Measurements from ENCODE around the gene INSM1. TPM values are rescaled to one million over a fixed set of nuclear protein-coding genes. Genes with fewer than 3 reads are reported as not detected.

The INSM1 gene
- polyA plus RNA-seq, 1 donor (not counting 4 experiments of a cell fraction or from before 2014, with no cell fraction given) = not detected

DNA sequence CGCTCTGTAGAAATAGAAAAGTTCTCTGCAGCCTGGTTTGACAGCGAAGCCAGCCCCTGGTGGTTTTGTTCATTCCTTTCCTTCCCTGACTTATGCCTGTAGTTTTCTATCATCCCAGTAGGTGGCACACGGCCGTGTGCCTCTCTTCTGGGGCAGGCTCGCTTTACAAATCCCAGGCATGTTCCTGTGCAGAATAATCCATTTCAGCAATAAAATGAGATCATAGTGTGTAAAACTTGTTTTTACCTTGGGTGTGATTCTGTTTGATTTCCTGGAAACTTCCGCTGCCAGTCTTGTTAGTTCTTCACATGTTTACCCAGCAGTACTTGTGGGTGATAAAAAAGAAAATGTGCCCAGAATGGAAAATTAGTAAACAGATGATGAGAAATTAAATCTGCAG lies 7.4 kb upstream of the INSM1 start:
- DNase-seq (ENCODE audit: low read depth, low spot score) (peak; percentile 17), FAIRE-seq (peak; percentile 89)
- H3K9me1 ChIP-seq (ENCODE audit: control insufficient read depth, extremely low read depth, insufficient read depth, low read length) = no peaks in the 10 kb centered on the region
- TF ChIP-seq, protein P1, sequence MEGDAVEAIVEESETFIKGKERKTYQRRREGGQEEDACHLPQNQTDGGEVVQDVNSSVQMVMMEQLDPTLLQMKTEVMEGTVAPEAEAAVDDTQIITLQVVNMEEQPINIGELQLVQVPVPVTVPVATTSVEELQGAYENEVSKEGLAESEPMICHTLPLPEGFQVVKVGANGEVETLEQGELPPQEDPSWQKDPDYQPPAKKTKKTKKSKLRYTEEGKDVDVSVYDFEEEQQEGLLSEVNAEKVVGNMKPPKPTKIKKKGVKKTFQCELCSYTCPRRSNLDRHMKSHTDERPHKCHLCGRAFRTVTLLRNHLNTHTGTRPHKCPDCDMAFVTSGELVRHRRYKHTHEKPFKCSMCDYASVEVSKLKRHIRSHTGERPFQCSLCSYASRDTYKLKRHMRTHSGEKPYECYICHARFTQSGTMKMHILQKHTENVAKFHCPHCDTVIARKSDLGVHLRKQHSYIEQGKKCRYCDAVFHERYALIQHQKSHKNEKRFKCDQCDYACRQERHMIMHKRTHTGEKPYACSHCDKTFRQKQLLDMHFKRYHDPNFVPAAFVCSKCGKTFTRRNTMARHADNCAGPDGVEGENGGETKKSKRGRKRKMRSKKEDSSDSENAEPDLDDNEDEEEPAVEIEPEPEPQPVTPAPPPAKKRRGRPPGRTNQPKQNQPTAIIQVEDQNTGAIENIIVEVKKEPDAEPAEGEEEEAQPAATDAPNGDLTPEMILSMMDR (optimal IDR thresholded peaks at IDR 0.05 in 1 of 3, IDR thresholded peaks at IDR 0.05 in 1 of 3, conservative IDR thresholded peaks at IDR 0.05 in 1 of 3; ENCODE audit: extremely low read depth in 1 of 3, insufficient read depth in 2 of 3, low read length in 3 of 3) = peak; percentile 81 to 87 (median 84)
- no peak for TF ChIP-seq EZH2 (IDR thresholded peaks at IDR 0.05; ENCODE audit: low read length)
- H3K27me3 ChIP-seq (ENCODE audit: control insufficient read depth, extremely low read depth, insufficient read depth, low read length) = peaks cover 50% of the 10 kb centered on the region
- H3K4me2 ChIP-seq (ENCODE audit: control insufficient read depth, extremely low read depth, insufficient read depth, low read depth, low read length) = peak overlapping the region; percentile 35
- no peaks in the 10 kb centered on the region for H3K4me1 ChIP-seq (ENCODE audit: control insufficient read depth, extremely low read depth, insufficient read depth, low read length)
- no peaks in the 10 kb centered on the region for H3K79me2 ChIP-seq (ENCODE audit: control insufficient read depth, insufficient read depth, low read length)
- H3K9ac ChIP-seq (ENCODE audit: control insufficient read depth, extremely low read depth, insufficient read depth, low read length) = no peak overlapping the region
- H3K4me3 ChIP-seq (ENCODE audit: control insufficient read depth in 2 of 3, extremely low read depth in 1 of 3, insufficient read depth in 2 of 3, low read depth in 1 of 3, low read length in 3 of 3) = no peak overlapping the region
- H2AFZ ChIP-seq (ENCODE audit: control insufficient read depth, low read length) = no peak overlapping the region
- dilution Hi-C loops (cut with MboI; ENCODE audit: extremely low pct_ligation_motif_present, low sequenced_read_pairs) = no loop called here
- no peaks in the 10 kb centered on the region for H3K9me3 ChIP-seq (ENCODE audit: control insufficient read depth, low read depth, low read length)
- H4K20me1 ChIP-seq (ENCODE audit: control insufficient read depth, extremely low read depth, insufficient read depth, low read length) = no peaks in the 10 kb centered on the region
- no peaks in the 10 kb centered on the region for H3K36me3 ChIP-seq (ENCODE audit: control insufficient read depth in 2 of 2, extremely low read depth in 1 of 2, insufficient read depth in 2 of 2, low read length in 2 of 2)
- no peak overlapping the region for H3K27ac ChIP-seq (ENCODE audit: control insufficient read depth, insufficient read depth, low read length)

DNA sequence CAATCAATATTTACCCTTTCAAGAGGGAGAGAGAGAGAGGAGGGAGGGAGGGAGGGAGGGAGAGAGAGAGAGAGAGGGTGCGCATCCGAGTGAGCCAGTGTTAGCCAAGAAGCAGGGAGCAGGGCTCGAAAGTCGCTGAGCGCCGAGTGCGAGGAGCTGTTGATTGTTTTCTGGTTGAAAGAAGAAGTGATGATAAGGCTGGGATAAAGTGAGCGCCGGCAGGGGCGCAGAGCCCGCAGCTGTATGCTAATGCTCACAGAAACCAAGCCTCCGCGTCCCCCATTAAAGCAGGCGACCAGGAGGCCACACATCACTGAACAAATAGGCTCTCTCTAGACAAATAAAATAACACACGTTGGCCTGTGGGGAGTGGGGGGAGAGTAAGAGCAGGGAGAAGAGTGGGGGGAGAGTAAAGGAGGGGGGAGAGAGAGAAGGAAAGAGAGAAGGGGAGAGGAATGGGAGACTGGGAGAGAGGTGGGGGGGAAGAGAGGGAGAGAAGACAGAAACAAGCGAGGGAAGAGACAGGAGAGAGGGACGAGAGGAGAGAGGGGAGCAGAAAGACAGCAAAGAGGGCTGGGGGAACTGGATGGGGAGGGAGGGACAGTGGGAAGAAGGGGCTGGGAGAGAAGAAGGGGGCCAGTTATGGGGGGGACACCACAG lies 5.0 kb upstream of the INSM1 start:
- no peak overlapping the region for H2AFZ ChIP-seq (ENCODE audit: control insufficient read depth, low read length)
- peaks cover 75% of the 10 kb centered on the region for H3K27me3 ChIP-seq (ENCODE audit: control insufficient read depth, extremely low read depth, insufficient read depth, low read length)
- dilution Hi-C loops (cut with MboI; ENCODE audit: extremely low pct_ligation_motif_present, low sequenced_read_pairs) = no loop called here

More for the DNA sequence above, 5.0 kb upstream of the INSM1 start:
- Histone ChIP-seq H3K9ac (ENCODE audit: control insufficient read depth, extremely low read depth, insufficient read depth, low read length) (no peak overlapping the region), H3K4me3 (ENCODE audit: control insufficient read depth in 2 of 3, extremely low read depth in 1 of 3, insufficient read depth in 2 of 3, low read depth in 1 of 3, low read length in 3 of 3) (no peak overlapping the region), H3K4me2 (ENCODE audit: control insufficient read depth, extremely low read depth, insufficient read depth, low read depth, low read length) (no peak overlapping the region), H3K9me3 (ENCODE audit: control insufficient read depth, low read depth, low read length) (no peaks in the 10 kb centered on the region), H3K9me1 (ENCODE audit: control insufficient read depth, extremely low read depth, insufficient read depth, low read length) (no peaks in the 10 kb centered on the region), H3K79me2 (ENCODE audit: control insufficient read depth, insufficient read depth, low read length) (no peaks in the 10 kb centered on the region), H4K20me1 (ENCODE audit: control insufficient read depth, extremely low read depth, insufficient read depth, low read length) (no peaks in the 10 kb centered on the region), H3K4me1 (ENCODE audit: control insufficient read depth, extremely low read depth, insufficient read depth, low read length) (no peaks in the 10 kb centered on the region), H3K36me3 (ENCODE audit: control insufficient read depth in 2 of 2, extremely low read depth in 1 of 2, insufficient read depth in 2 of 2, low read length in 2 of 2) (no peaks in the 10 kb centered on the region), H3K27ac (ENCODE audit: control insufficient read depth, insufficient read depth, low read length) (no peak overlapping the region)
- DNase-seq (ENCODE audit: low read depth, low spot score) (no peak), FAIRE-seq (no peak)
- TF ChIP-seq, protein P1 (optimal IDR thresholded peaks at IDR 0.05 in 1 of 3, IDR thresholded peaks at IDR 0.05 in 1 of 3, conservative IDR thresholded peaks at IDR 0.05 in 1 of 3; ENCODE audit: extremely low read depth in 1 of 3, insufficient read depth in 2 of 3, low read length in 3 of 3) = no peak
- no peak for TF ChIP-seq EZH2 (IDR thresholded peaks at IDR 0.05; ENCODE audit: low read length)
